HCT116 (cell line): ENCODE measurements around the gene ARPP21. TPM values are rescaled to one million over a fixed set of nuclear protein-coding genes. Genes with fewer than 3 reads are reported as not detected.

Experiments used
- ATAC-seq: fragments of 200-7000 bp; cut with Tn5 transposase; 2 replicates; pipeline ENCODE4 v1.9.1; 2020; ENCODE audit warnings: mild to moderate bottlenecking, moderate library complexity
- BruUV-seq: library from RNA; stranded (reverse); fragments of 400-500 nt; replicated peaks from 2 replicates; lab custom pipeline; 2021; lab: Mats Ljungman, UMichigan
- CTCF ChIA-PET: fragments of 300-600 bp; sonication (Branson Sonifier 250); formaldehyde crosslinking; loops from one replicate; lab custom pipeline; 2021; ENCODE audit warnings: antibody characterized with exemption; lab: Charles Lee
- POLR2A ChIA-PET: fragments of 300-600, 350-600 bp; sonication (Branson Sonifier 250); formaldehyde crosslinking; loops from one replicate; lab custom pipeline; 2021; ENCODE audit warnings: antibody characterized with exemption; lab: Charles Lee
- RAD21 ChIA-PET, 2 experiments: fragments of 300-600 bp; sonication (Branson Sonifier 250); formaldehyde crosslinking; loops; one replicate each; lab custom pipeline; 2023; ENCODE audit warnings: low total read pairs in 2 of 2; ENCODE audit not compliant: uncharacterized antibody in 2 of 2, unreplicated experiment in 2 of 2, low non-redundant PET in 1 of 2; lab: Charles Lee
- DNase-seq: peaks from one replicate; pipeline ENCODE4 v3.0.0-alpha.2; 2010; ENCODE audit warnings: low read depth, low spot score
- H2AFZ ChIP-seq: fragments of 200-600 bp; shearing (Covaris generic), sonication (generic); 2 replicates; pipeline ENCODE4 v1.6.1; 2017; ENCODE audit warnings: low read depth, mixed run types, mixed read lengths, antibody characterized with exemption, low read length; ENCODE audit not compliant: poor library complexity, severe bottlenecking
- H3K27ac ChIP-seq: 2 replicates; pipeline ENCODE4 v1.5.1; 2012; ENCODE audit warnings: low read depth, low read length
- H3K27me3 ChIP-seq: fragments of 200-600 bp; sonication (generic); 2 replicates; pipeline ENCODE4 v1.6.1; 2016; ENCODE audit warnings: mixed run types, low read length, mixed read lengths; ENCODE audit not compliant: insufficient read depth
- H3K36me3 ChIP-seq, 2 experiments: fragments of 200-500 bp in 1 of 2; fragments of 200-600 bp in 1 of 2; sonication (Bioruptor generic) in 1 of 2; sonication (generic) in 1 of 2; 2 replicates each; pipeline versions ENCODE4 v1.5.1 to v1.6.1; 2014 to 2016; ENCODE audit warnings: low read length in 2 of 2, inconsistent platforms in 1 of 2, mixed read lengths in 1 of 2, mixed run types in 1 of 2; ENCODE audit not compliant: insufficient read depth in 2 of 2, control insufficient read depth in 1 of 2
- H3K4me1 ChIP-seq, 2 experiments: fragments of 200-600 bp in 1 of 2; sonication (generic) in 1 of 2; 2 replicates each; pipeline versions ENCODE4 v1.5.1 to v1.6.1; 2012 to 2017; ENCODE audit warnings: low read length in 2 of 2, inconsistent platforms in 1 of 2, mild to moderate bottlenecking in 1 of 2, mixed read lengths in 1 of 2, mixed run types in 1 of 2, moderate library complexity in 1 of 2; ENCODE audit not compliant: insufficient read depth in 2 of 2, control insufficient read depth in 1 of 2
- H3K4me2 ChIP-seq: fragments of 200-600 bp; sonication (generic); 2 replicates; pipeline ENCODE4 v1.6.1; 2017; ENCODE audit warnings: mixed run types, low read length, mixed read lengths
- H3K4me3 ChIP-seq, 2 experiments: fragments of 200-600 bp in 1 of 2; sonication (generic) in 1 of 2; replicated peaks in 1 of 2; 2 replicates each; pipeline ENCODE4 v1.5.1; 2011 to 2016; ENCODE audit warnings: low read length in 2 of 2, control low read depth in 1 of 2, low read depth in 1 of 2, mild to moderate bottlenecking in 1 of 2, mixed read lengths in 1 of 2, mixed run types in 1 of 2
- H3K79me2 ChIP-seq: fragments of 200-600 bp; sonication (generic); 2 replicates; pipeline ENCODE4 v1.6.1; 2017; ENCODE audit warnings: mild to moderate bottlenecking, mixed run types, low read length, moderate library complexity, mixed read lengths; ENCODE audit not compliant: insufficient read depth
- H3K9ac ChIP-seq: fragments of 200-600 bp; sonication (generic); 2 replicates; pipeline ENCODE4 v1.6.1; 2016; ENCODE audit warnings: low read length, mixed read lengths
- H3K9me2 ChIP-seq: fragments of 200-600 bp; sonication (generic), shearing (Covaris generic); 2 replicates; pipeline ENCODE4 v1.6.1; 2017; ENCODE audit warnings: mixed run types, mild to moderate bottlenecking, moderate library complexity; ENCODE audit not compliant: insufficient read depth
- H3K9me3 ChIP-seq, 2 experiments: fragments of 200-500 bp in 1 of 2; fragments of 200-600 bp in 1 of 2; sonication (Bioruptor generic) in 1 of 2; sonication (generic) in 1 of 2; 2 replicates each; pipeline ENCODE4 v1.6.1; 2014 to 2017; ENCODE audit warnings: low read length in 2 of 2, mixed read lengths in 2 of 2, inconsistent platforms in 1 of 2, low read depth in 1 of 2, mild to moderate bottlenecking in 1 of 2, mixed run types in 1 of 2, moderate library complexity in 1 of 2; ENCODE audit not compliant: control insufficient read depth in 1 of 2, insufficient read depth in 1 of 2
- H4K20me1 ChIP-seq: fragments of 200-600 bp; sonication (generic), shearing (Covaris generic); 2 replicates; pipeline ENCODE4 v1.6.1; 2017; ENCODE audit warnings: mixed run types, mild to moderate bottlenecking, moderate library complexity; ENCODE audit not compliant: insufficient read depth
- ATF3 ChIP-seq: IDR thresholded peaks from 2 replicates; pipeline ENCODE4 v1.6.1; 2012
- CEBPB ChIP-seq: IDR thresholded peaks from 2 replicates; pipeline ENCODE4 v1.6.1; 2012; ENCODE audit warnings: low read depth
- CTCF ChIP-seq, 3 experiments: fragments of 200-600 bp in 1 of 3; sonication (generic) in 1 of 3; IDR thresholded peaks in 2 of 3; conservative IDR thresholded peaks in 1 of 3; 2 replicates each; pipeline ENCODE4 v1.5.1; 2012 to 2017; ENCODE audit warnings: low read depth in 2 of 3, low read length in 2 of 3, antibody characterized with exemption in 1 of 3, borderline replicate concordance in 1 of 3, control low read depth in 1 of 3, mild to moderate bottlenecking in 1 of 3, mixed read lengths in 1 of 3, mixed run types in 1 of 3, moderate library complexity in 1 of 3; ENCODE audit not compliant: insufficient read depth in 1 of 3
- ELF1 ChIP-seq: IDR thresholded peaks from 2 replicates; pipeline ENCODE4 v1.6.1; 2012; ENCODE audit warnings: low read depth, borderline replicate concordance
- FOSL1 ChIP-seq: IDR thresholded peaks from 2 replicates; pipeline ENCODE4 v1.6.1; 2012; ENCODE audit warnings: low read depth
- REST ChIP-seq: IDR thresholded peaks from 2 replicates; pipeline ENCODE4 v1.6.1; 2012; ENCODE audit warnings: low read depth
- SIN3A ChIP-seq: IDR thresholded peaks from 2 replicates; pipeline ENCODE4 v1.6.1; 2012; ENCODE audit warnings: low read depth
- SRF ChIP-seq: IDR thresholded peaks from 2 replicates; pipeline ENCODE4 v1.6.1; 2012; ENCODE audit warnings: low read depth
- YY1 ChIP-seq: IDR thresholded peaks from 2 replicates; pipeline ENCODE4 v1.6.1; 2011; ENCODE audit warnings: low read length, low read depth, moderate library complexity, mild to moderate bottlenecking; ENCODE audit not compliant: insufficient replicate concordance; ENCODE audit errors: extremely low read depth
- ZNF274 ChIP-seq: fragments of 200-500 bp; sonication (Bioruptor generic); IDR thresholded peaks from 2 replicates; pipeline ENCODE4 v1.6.1; 2014; ENCODE audit warnings: mild to moderate bottlenecking, low read depth, low read length, inconsistent platforms
- intact Hi-C: fragments of 100-400 bp; cut with micrococcal nuclease; formaldehyde crosslinking; loops from 2 replicates; pipeline ENCODE4 v1.10.0; 2022
- total RNA-seq: library from RNA; stranded (reverse); gene quantifications from one replicate; pipeline ENCODE4 v1.2.1, GENCODE V29; 2021; ENCODE audit not compliant: unreplicated experiment
- TF ChIP-seq, protein P1 (sequence below): IDR thresholded peaks from 2 replicates; pipeline ENCODE4 v1.6.1; 2011; ENCODE audit warnings: mild to moderate bottlenecking, low read length, moderate library complexity; ENCODE audit not compliant: insufficient replicate concordance; ENCODE audit errors: extremely low read depth

The ARPP21 gene
- total RNA-seq, 1 experiment from 2014 or later: not detected

GRCh38 chr3:35673017-35673416, 33.7 kb downstream of the ARPP21 start:
- Histone ChIP-seq H3K36me3 (no peaks in the 10 kb centered on the region), H3K9ac (no peak overlapping the region), H3K27ac (no peak overlapping the region), H3K4me1 (no peaks in the 10 kb centered on the region), H3K4me2 (no peak overlapping the region), H3K4me3 (no peak overlapping the region), H3K9me2 (no peaks in the 10 kb centered on the region), H3K79me2 (no peaks in the 10 kb centered on the region), H3K9me3 (peaks cover 5% of the 10 kb centered on the region in 2 experiments; a peak in 2 of 4 replicates), H2AFZ (no peak overlapping the region), H3K27me3 (no peaks in the 10 kb centered on the region), H4K20me1 (no peaks in the 10 kb centered on the region)
- TF ChIP-seq, protein P1, sequence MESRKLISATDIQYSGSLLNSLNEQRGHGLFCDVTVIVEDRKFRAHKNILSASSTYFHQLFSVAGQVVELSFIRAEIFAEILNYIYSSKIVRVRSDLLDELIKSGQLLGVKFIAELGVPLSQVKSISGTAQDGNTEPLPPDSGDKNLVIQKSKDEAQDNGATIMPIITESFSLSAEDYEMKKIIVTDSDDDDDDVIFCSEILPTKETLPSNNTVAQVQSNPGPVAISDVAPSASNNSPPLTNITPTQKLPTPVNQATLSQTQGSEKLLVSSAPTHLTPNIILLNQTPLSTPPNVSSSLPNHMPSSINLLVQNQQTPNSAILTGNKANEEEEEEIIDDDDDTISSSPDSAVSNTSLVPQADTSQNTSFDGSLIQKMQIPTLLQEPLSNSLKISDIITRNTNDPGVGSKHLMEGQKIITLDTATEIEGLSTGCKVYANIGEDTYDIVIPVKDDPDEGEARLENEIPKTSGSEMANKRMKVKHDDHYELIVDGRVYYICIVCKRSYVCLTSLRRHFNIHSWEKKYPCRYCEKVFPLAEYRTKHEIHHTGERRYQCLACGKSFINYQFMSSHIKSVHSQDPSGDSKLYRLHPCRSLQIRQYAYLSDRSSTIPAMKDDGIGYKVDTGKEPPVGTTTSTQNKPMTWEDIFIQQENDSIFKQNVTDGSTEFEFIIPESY: no peak
- TF ChIP-seq SRF: no peak
- TF ChIP-seq ZNF274: no peak
- TF ChIP-seq REST: no peak
- no peak for TF ChIP-seq SIN3A
- no peak for TF ChIP-seq YY1
- TF ChIP-seq CEBPB: no peak
- no peak for TF ChIP-seq FOSL1
- no peak for TF ChIP-seq ELF1
- TF ChIP-seq ATF3: no peak
- TF ChIP-seq CTCF (IDR thresholded peaks at IDR 0.05 in 2 of 3, conservative IDR thresholded peaks at IDR 0.05 in 1 of 3; ENCODE audit: borderline replicate concordance in 1 of 3, insufficient read depth in 1 of 3, low read depth in 2 of 3, low read length in 2 of 3): no peak
- RAD21 ChIA-PET: no interaction called here
- no peak for DNase-seq
- POLR2A ChIA-PET: no interaction called here
- BruUV-seq: no TSS peak
- ATAC-seq: no peak
- CTCF ChIA-PET: no interaction called here
- intact Hi-C loops: no loop called here
